Femur (tissue), 1 donor: ENCODE data around the gene NLGN1.
A peak's percentile ranks its signal among the peaks of the same experiment; 100 is the strongest.
"Not testable (repeated sequence)": the region's sequence is repeated elsewhere in the genome, so short reads cannot be mapped to it uniquely, and the experiment has no call there.

Experiments used
- DNase-seq: peaks from one replicate; pipeline ENCODE4 v3.0.0-alpha.2; 2017

The NLGN1 gene

DNA sequence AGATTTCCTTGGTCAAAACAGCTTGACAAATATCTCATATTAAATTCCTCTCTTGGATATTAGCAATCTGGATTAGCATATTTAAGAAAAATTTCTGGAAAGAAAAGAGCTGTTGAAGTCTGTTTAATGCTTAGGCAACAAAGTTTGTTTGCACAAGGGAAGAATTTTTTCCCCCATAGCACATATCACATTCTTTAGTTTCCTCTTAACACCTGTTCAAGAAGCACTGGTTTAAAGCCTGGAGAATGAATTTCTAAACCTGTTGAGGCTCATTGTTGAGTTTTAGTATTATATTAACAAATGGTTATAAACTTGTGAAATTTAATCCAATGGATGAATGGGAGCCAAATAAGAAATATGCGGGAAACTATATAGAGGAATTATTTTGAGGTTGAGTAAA is 41.5 kb downstream of the NLGN1 start:
- DNase-seq: no peak

DNA sequence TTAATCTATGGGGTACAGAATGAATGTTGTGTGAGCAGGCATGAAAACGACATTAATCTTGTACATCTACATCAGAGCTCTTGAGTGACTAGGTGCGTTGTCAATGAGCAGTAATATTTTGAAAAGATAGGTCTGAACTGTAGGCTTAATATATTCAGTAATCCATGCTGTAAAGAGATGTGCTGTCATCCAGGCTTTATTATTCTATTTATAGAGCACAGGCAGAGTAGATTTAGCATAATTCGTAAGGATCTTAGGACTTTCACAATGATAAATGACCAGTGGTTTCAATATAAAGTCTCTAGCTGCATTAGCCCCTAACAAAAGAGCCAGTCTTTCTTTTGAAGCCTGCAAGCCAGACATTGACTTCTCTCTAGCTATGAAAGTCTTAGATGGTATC is 43.0 kb downstream of the NLGN1 start:
- no peak for DNase-seq

DNA sequence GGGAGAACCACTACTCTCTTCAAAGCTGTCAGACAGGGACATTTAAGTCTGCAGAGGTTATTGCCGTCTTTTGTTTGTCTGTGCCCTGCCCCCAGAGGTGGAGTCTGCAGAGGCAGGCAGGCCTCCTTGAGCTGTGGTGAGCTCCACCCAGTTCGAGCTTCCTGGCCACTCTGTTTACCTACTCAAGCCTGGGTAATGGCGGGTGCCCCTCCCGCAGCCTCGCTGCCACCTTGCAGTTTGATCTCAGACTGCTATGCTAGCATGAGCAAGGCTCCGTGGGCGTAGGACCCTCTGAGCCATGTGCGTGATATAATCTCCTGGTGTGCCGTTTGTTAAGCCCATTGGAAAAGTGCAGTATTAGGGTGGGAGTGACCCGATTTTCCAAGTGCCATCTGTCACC is 54.0 kb downstream of the NLGN1 start:
- DNase-seq: not testable (repeated sequence)

DNA sequence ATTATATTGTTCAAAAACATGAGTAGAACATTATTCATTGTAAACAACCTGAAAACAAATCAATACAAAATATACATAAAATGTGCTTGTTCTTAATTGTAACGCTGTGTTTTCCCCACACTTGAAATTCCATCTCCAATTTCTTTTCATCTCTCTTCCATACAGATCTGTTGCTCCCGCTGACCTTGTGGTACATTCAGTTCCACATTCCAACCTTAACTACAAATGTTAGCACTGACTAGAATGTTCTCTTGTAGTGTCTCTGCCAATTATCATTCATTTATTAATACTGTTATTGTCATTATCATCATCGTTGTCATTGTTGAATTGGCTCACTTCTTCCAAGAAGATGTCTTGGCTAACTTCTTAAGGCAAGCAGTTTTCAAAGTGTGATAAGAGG is 65.7 kb downstream of the NLGN1 start:
- DNase-seq: no peak

DNA sequence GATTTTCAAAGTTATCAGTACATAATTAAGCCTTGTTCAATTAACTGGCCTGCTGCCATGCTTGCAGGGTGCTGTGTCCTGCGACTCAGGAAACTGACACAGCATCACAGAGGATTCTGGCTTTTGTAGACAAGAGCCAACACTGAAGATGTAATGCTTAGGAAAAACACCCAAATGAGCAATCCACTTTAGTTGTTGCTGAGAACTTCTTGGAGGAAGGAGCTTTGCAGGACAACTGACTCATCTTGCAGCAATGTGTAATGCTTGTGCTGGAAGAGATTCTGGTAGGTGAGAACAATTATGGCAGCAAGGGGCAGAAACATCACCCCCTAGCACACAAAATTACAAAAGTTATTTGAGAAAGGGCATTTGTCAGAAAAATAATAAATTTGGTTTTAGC is 67.6 kb downstream of the NLGN1 start:
- DNase-seq: no peak

DNA sequence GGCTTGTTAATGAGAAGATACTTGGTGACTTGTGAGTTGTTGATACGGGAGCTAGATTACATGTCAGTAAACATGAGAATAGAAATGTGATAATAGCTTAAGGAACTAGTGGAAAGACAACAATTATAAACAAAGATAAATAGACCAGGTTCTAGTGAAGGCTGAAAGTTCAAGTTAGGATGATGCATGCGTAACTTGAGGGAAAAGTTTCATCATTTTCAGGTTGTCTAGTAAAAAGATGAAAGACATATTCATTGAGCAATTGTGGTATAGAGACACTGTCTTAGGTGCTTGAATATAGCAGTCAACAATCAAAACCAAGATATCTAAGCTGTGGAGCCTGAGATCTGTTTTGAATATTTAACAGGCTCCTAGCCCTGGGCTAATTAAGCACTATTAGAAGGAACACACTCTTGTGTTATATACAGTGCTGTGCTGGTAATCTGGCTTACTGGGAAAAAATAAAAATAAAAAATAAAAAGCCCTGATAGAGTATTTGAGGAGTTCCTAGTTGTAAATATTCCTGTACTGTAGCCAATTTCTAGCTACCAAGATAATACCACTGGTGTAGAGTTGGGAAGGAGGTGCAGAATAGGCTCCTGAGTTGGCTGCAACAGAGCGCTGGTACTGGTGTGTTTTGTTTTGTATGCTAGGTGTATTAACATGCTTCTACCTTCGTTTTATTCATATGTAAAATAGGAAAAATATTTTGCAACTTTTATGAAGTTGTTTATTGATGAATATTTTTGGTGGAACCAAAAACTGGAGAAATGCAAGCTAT is 68.5 kb downstream of the NLGN1 start:
- no peak for DNase-seq

DNA sequence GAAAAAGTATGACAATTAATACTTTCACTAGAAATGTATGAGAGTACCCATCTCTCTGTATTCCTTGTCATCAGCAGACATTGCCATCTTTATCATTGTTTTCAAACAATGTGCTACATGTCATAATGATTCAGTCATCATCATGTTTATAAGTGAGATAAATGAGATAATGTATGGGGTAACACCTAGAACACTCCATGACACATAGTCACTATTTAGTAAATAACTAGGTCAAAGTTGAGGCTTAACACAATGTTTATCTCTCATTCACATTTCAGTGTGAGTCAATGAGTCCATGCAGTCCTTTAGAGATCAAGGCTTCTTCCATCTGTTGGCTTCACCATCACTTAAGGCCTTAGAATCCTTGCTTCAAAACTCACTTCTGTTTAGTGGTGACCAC is 70.0 kb downstream of the NLGN1 start:
- no peak for DNase-seq

DNA sequence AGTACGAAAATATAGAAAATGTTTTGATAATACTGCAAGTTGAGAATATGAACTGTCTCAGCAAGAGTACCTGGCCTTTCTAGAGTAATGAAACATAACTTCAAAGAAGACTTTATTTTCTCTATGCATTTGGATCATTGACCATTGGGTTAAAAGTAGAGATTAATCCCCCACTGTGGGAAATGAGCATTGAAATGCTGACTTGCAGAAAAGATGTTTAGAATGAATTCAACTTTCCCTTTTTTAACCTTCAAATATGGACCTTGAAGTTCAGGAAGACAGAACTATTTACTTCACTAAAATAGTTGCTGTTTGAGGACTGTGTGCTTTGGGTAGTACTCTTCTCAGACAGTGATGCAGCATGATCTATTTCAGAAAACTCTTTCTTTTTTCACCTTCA is 75.7 kb downstream of the NLGN1 start:
- no peak for DNase-seq

DNA sequence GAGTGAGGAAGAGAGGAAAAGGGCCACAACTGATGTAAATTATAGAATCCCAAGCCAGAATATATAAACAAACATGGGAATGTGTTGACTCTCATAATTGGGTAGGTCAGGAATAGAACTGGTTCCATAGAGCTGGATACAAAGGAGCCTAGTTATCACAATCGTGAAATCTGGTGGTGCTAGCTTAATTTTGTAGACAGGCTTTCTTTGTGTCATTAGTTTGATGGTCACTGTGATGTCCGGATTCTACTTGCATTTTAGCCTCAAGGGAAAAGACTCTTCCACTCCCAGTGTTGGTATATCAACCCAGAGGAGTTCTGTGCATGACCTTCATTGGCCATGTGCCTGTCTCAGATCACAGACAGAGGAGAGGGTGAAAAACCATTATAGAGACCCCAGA is 81.8 kb downstream of the NLGN1 start:
- no peak for DNase-seq

DNA sequence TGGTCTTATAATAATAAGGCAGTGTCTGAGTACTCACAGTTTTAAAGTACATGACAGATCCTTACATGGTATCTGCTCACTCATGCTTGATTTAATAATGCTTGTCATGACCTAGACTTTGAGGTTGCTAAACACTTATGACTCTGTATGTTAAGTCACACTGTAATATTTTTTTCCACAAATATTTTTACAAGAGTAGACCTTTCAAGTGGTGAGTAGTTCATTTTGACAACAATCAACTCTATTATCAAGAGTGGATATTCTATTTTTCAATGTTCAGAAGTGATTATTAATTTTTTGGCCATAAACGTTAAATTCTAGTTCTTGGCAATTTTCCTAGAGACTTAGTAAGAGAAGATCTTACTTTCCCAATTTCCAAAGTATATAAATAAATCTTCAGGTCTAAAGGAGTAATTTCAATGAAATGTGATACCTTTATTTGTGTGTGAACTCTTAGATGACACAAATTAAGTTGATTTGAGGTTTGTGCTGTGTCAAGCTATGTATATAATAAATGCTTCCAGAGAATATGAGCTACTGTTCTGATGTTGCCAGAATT is 104.5 kb downstream of the NLGN1 start:
- no peak for DNase-seq

DNA sequence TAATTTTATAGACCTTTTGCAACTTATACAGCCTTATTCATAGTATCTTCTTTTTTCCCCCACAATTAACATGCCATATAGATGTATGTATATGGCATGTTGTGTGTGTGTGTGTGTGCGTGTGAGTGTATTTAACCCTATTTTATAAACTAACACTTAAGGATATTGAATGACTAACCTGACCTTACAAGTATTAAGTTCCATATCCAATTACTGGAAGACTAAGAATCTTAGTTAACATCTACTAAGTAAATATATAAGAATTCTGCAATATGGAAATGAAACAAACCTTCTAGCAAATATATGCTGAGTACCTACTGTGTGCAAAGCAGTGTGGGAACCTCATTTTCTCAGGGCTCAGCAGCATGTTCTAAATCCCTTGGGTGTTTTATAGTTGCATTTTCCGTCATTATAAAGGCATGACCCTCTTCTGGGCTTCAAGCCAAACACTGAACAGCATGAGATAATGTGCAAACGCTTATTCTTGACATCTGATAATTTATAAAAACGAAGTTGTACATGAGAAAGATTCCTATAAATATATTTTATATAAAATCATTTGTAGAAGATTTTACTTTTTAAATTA is 105.5 kb downstream of the NLGN1 start:
- DNase-seq: peak; percentile 33

DNA sequence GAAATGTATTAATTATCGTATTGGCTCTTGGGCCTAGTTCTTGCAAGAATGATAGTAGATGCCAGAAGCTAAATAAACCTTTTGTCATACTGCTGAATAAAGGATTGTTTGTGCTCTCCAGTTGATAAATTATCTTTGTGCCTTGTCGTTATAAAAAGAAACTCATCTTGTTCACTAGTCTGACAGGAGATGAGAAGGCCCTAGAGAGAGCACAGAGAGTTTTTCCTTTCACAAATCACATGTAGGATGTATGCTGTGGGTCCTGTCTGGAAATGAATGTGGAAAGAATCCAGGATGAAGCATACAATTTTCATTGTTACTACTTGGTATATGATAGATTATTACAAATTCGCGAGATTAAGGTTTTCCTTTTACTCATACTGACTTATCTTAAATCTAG is 113.0 kb downstream of the NLGN1 start:
- DNase-seq: no peak

DNA sequence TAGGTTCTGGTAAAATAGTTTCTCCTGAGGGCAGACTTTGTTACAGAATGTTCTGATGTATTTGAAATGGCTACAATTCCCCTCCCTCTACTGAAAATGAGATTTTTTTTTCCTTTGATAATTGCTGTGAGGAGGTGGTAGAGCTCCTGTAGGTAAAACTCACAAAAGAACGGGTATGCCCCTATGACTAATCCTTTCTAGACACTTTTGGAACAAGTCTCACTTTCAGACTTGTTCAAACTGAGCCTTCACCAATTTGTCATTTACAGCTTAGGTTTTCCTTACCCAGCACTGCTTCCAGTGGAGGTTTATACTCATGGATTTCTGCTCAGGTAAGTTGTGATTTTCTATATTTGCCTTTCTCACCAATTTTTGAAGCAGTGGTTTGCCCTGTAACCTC is 115.6 kb downstream of the NLGN1 start:
- DNase-seq: no peak

DNA sequence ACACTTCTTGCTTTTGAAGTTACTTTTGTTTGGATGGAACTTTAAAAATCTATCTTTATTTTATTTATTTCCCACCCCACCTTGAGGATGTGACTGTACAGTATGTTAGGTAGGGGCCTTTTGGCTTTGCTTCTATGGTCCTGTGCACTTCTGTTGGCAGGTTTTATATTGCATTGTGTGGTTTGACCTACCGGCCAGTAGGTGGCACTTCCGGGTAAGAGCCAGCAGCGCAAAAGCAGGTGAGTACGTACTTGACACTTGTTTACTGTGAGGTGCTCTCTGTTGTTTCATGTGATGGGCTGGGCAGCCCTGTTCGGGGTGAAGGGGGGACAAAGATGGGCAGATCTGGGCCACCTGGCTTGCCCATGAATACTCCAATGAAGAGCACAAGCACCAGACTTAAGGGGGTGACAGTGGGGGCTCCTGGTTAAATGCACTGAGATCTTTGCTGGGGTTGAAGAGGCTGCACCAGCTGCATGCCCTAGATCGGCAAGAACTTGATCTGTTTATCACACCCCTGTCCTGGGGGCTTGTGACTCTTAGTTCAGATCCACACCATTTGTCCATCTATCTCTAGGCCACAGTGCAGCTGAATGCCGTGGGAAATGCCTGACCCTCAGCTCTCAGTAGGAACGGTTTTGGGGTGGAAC is 131.6 kb downstream of the NLGN1 start:
- no peak for DNase-seq

DNA sequence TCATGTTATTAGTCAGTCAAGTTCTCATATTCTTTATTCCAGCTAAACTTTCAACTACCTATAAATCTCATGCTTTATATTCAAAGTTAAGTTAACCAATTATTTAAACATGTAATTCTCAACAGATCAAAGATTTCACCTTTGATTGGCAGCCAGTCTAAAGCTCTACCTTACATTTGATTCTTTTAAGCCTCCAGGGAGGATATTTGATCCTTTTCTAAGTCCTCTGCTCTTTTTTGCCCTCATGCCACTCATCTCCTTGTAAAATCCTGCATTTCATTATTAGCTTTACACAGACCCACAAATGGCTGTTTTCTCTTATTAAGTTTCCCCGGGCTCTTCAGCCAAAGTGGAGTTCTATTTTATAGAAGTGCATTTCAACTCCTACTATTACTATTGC is 134.1 kb downstream of the NLGN1 start:
- DNase-seq: no peak

DNA sequence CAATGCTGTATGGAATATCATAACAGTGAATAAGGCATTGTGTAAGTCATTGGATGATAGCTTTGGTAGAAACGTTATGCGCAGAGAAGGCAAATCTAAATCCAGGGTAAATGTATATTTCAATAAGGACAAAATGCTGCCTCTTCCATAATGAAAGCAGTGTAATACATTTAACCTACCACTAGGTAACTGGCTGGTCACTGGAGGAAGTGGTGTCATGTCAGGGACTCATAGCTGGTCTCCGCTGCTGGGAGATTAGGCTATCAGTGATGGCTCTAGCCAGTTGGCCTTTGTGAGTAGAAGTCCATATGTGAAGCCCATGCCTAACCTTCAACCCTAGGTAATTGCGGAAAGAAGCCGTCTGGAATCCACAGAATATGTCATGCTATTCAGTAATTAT is 140.9 kb downstream of the NLGN1 start:
- DNase-seq: no peak

DNA sequence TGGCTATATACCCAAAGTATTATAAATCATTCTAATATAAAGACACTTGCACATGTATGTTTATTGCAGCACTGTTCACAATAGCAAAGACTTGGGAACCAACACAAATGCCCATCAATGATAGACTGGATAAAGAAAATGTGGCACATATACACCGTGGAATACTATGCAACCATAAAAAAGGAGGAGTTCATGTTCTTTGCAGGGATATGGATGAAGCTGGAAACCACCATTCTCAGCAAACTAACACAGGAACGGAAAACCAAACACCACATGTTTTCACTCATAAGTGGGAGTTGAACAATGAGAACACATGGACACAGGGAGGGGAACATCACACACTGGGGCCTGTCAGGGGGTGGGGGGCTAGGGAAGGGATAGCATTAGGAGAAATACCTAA is 148.0 kb downstream of the NLGN1 start:
- not testable (repeated sequence) for DNase-seq

DNA sequence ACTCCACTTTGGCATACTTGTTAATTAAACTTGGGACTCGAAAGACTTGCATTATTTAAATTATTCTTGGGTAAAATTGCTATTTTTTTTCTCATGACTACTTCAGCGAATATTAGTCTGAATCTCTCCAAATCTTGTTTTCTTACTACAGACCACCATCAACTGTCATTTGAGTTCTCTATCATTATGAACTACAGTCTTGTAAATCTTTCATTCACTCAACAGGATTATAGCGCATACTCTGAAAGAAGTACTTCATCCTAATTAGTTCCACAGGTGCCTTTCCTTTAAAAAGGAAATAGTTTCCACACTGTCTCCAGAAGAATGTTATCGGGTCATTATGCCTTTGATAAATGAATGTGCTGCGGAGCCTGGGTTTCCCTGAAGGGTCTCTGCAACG is 149.5 kb downstream of the NLGN1 start:
- no peak for DNase-seq

DNA sequence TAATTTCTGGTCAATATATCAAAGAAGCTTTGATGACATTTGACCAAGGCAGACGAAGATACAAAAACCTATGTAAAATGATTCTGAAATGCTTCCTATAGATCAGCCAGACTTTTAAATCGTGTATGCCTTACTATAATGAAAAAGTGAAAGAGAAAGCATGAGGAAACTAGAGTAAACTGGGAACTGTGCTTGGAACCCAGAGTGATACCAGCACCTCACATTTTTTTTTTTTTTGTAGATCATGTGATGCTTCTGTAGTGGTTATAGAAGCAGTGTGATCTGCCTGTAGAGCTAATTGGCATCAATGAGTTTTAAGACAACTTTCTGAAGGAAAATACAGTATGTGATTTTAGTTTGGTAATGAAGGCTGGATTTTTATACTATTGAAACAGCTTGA is 150.7 kb downstream of the NLGN1 start:
- no peak for DNase-seq

DNA sequence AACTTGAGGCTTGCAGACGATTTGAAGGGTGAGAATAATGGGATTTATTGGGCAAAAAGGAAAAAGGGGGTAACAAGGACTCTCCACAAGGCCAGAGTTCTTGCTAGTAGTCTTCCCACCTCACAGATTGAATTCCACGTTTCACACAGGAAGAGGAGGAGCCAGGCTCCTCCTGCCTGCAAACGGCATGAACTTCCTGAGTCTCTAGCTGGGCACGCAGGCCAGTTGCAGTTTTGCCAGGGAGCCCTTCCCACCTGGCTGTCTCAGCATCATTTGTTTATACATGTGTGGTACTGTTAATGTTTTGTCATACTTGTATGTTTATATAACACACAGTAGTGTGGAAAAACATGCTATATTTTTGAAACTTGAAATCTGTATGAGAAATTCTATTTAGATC is 155.0 kb downstream of the NLGN1 start:
- DNase-seq: no peak

DNA sequence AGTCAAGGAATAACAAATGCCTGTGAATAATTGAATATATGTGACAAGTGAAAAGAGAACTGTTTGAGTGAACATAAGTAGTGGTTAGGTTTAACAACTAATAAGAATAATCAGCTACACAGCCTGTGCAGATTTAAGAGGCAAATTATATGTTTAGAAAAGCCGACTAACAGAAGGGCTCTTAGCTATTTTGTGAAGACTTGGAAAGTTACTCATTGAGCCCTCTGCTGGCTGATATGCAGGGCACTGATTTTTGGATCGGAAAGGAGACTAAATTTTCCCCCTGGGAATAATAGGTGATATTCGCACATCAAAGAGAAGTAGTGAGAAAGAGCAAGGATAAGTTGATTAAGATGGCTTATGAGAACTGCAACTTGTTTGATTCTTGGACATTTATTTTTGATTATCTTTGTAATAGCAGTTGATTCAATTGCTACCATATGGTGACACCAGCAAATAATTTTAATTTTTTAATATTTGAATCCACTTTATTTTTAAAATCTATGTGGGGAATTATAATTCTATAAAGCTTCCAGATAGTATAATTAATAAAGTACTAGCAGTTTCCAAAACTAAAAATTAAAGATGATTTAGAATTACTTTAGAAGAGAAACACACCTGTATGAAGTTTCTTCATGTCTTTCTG is 156.2 kb downstream of the NLGN1 start:
- no peak for DNase-seq

DNA sequence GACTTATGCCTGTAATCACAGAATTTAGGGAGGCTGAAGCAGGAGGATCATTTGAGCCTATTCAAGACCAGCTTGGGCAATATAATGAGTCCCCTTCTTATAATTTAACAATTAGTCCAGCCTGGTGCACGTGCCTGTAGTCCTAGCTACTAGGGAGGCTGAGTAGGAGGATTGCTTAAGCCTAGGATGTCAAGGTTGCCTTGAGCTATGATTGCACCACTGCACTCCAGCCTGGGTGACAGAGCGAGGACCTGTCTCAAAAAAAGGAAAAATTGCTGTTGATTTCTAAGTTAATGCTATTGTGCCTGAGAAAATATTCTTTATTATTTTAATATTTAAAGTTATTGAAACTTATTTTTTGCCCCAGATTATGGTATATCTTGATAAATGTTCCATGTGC is 159.0 kb downstream of the NLGN1 start:
- DNase-seq: no peak

DNA sequence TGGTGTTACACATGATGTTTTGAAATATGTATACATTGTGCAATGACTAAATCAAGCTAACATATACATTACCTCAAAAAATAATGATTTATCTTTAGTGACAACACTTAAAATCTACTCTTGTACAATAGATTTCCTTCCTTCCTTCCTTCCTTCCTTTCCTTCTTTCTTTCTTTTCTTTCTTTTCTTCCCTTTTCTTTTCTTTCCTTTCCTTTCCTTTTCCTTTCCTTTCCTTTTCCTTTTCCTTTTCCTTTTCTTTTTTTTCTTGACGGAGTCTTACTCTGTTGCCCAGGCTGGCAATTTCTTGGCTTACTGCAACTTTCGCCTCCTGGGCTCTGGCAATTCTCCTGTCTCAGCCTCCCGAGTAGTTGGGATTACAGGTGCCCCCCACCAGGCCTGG is 170.5 kb downstream of the NLGN1 start:
- DNase-seq: no peak

DNA sequence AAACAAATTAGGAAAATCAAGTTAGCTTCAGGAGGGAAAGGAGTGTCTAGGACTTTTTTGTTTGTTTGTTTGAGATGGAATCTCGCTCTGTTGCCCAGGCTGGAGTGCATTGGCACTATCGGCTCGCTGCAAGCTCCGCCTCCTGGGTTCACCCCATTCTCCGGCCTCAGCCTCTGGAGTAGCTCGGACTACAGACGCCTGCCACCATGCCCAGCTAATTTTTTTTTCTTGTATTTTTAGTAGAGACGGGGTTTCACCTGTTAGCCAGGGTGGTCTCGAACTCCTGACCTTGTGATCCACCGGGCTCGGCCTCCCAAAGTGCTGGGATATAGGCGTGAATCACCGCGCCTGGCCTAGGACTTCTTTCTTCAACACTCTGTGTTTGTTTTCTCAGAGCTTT is 171.1 kb downstream of the NLGN1 start:
- no peak for DNase-seq
